Parathyroid adenoma (tissue), 2 donors: Measurements from ENCODE around the gene CRHR2.

ENCODE experiments used
- H2AFZ ChIP-seq: fragments of 300-600 bp; sonication (generic); one replicate; pipeline ENCODE4 v1.7.0; 2017; ENCODE audit warnings: antibody characterized with exemption, mild to moderate bottlenecking
- H3K27ac ChIP-seq: fragments of 300-600 bp; sonication (generic); one replicate; pipeline ENCODE4 v1.7.0; 2017
- H3K27me3 ChIP-seq: fragments of 300-600 bp; sonication (generic); one replicate; pipeline ENCODE4 v1.7.0; 2017; ENCODE audit warnings: low read length; ENCODE audit not compliant: control insufficient read depth, insufficient read depth
- H3K36me3 ChIP-seq: fragments of 300-600 bp; sonication (generic); one replicate; pipeline ENCODE4 v1.7.0; 2017; ENCODE audit warnings: low read length; ENCODE audit not compliant: control insufficient read depth, insufficient read depth
- H3K4me1 ChIP-seq: fragments of 300-600 bp; sonication (generic); one replicate; pipeline ENCODE4 v1.7.0; 2017; ENCODE audit warnings: control low read depth
- H3K4me2 ChIP-seq: fragments of 300-600 bp; sonication (generic); one replicate; pipeline ENCODE4 v1.7.0; 2017; ENCODE audit warnings: low read length
- H3K4me3 ChIP-seq: fragments of 300-600 bp; sonication (generic); one replicate; pipeline ENCODE4 v1.7.0; 2017; ENCODE audit warnings: low read depth, low read length
- H3K79me2 ChIP-seq: fragments of 300-600 bp; sonication (generic); one replicate; pipeline ENCODE4 v1.7.0; 2017; ENCODE audit warnings: control low read depth
- H3K9ac ChIP-seq: fragments of 300-600 bp; sonication (generic); one replicate; pipeline ENCODE4 v1.7.0; 2017; ENCODE audit warnings: mild to moderate bottlenecking
- H3K9me3 ChIP-seq: fragments of 300-600 bp; sonication (generic); one replicate; pipeline ENCODE4 v1.7.0; 2017; ENCODE audit warnings: low read length; ENCODE audit not compliant: control insufficient read depth
- CTCF ChIP-seq: fragments of 300-600 bp; sonication (generic); IDR thresholded peaks from one replicate; pipeline ENCODE4 v1.7.0; 2017; ENCODE audit warnings: antibody characterized with exemption, mild to moderate bottlenecking
- donor health status: primary hyperparathyroidism.

Gene CRHR2

DNA sequence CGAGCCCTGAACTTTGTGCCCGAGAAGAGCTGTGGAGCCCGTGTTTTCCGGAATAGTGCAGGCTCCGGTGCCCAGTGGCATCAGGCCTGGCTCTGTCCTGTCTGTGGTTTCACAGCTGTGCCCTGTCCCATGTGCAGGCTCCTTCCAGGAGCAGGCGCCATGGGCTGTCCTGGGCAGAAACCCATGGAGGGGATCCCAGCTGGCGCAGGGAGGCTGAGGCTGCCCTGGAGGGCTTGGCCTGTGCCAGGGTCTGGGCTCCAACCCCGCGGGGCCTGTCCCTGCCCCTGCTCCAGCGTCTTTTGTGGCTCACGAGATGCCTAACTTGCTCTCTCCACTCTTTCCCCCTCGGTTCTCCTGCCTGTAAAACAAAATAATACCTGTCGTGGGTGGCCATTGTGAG lies 23.3 kb upstream of the CRHR2 start:
- no peaks in the 10 kb centered on the region for H3K4me1 ChIP-seq
- no peaks in the 10 kb centered on the region for H3K36me3 ChIP-seq
- H3K4me2 ChIP-seq, result no peak overlapping the region
- no peaks in the 10 kb centered on the region for H3K79me2 ChIP-seq
- H2AFZ ChIP-seq, result no peak overlapping the region
- TF ChIP-seq CTCF, result no peak
- no peaks in the 10 kb centered on the region for H3K9me3 ChIP-seq
- no peak overlapping the region for H3K9ac ChIP-seq
- no peak overlapping the region for H3K27ac ChIP-seq
- no peaks in the 10 kb centered on the region for H3K27me3 ChIP-seq
- H3K4me3 ChIP-seq, result no peak overlapping the region

DNA sequence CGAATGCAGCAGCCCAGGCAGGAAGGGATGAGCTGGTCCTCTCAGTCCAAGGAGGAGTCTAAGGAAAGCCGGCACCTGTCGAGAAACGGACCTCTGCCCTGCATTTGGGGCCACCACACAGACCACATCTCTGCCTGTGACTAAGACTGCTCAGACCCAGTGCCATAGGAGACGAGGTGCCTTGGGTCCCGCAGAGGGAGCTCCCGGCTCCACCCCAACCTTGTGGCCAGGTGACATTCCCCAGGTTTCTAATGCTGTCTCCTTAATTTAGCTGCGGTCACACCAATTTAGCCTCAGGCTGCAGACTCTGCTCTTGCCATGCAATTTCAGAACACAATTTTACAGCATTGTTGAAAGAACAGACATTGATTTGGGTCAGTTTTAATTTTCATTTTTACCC lies 22.8 kb upstream of the CRHR2 start:
- TF ChIP-seq CTCF, result no peak
- Histone ChIP-seq H3K27me3 (no peaks in the 10 kb centered on the region), H3K4me3 (no peak overlapping the region), H3K9me3 (no peaks in the 10 kb centered on the region), H3K9ac (no peak overlapping the region), H3K27ac (no peak overlapping the region), H3K4me1 (no peaks in the 10 kb centered on the region), H3K79me2 (no peaks in the 10 kb centered on the region), H3K4me2 (no peak overlapping the region), H2AFZ (no peak overlapping the region), H3K36me3 (no peaks in the 10 kb centered on the region)

- H3K36me3 ChIP-seq, result no peaks in the 10 kb centered on the region
- H3K4me1 ChIP-seq, result no peaks in the 10 kb centered on the region
- no peak overlapping the region for H3K4me2 ChIP-seq
- no peaks in the 10 kb centered on the region for H3K9me3 ChIP-seq
- no peak overlapping the region for H3K9ac ChIP-seq
- no peak overlapping the region for H3K4me3 ChIP-seq
- peaks cover 3% of the 10 kb centered on the region for H3K27me3 ChIP-seq
- no peak overlapping the region for H2AFZ ChIP-seq
- H3K79me2 ChIP-seq, result no peaks in the 10 kb centered on the region
- no peak overlapping the region for H3K27ac ChIP-seq
- no peak for TF ChIP-seq CTCF
These were observed 21.5 kb upstream of the CRHR2 start for GRCh38 chr7:30703756-30704155.

DNA sequence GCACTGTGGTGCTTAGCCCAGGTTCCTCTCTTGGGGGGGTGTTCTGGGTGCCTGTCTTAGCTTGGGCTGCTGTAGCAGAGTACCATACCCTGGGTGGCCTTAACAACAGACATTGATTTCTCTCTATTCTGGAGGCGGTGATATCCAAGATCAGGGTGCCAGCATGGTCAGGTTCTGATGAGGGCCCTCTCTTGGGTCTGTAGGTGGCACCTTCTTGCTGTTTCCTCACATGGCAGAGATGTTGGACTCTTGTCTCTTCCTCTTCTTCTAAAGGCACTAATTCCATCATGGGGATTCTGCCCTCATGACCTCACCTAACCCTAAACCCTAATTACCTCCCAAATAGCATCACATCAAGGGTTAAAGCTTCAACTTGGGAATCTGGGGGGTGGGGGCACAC lies 19.9 kb upstream of the CRHR2 start:
- no peak overlapping the region for H3K27ac ChIP-seq
- H3K9me3 ChIP-seq, result no peaks in the 10 kb centered on the region
- TF ChIP-seq CTCF, result no peak

GRCh38 chr7:30700941-30701340 lies 18.7 kb upstream of the CRHR2 start:
- Histone ChIP-seq H3K36me3 (no peaks in the 10 kb centered on the region), H3K27me3 (peaks cover 3% of the 10 kb centered on the region)

More for the DNA sequence above, 19.9 kb upstream of the CRHR2 start:
- no peak overlapping the region for H2AFZ ChIP-seq
- peaks cover 3% of the 10 kb centered on the region for H3K27me3 ChIP-seq
- H3K36me3 ChIP-seq, result no peaks in the 10 kb centered on the region
- no peaks in the 10 kb centered on the region for H3K79me2 ChIP-seq
- no peak overlapping the region for H3K4me2 ChIP-seq
- H3K9ac ChIP-seq, result no peak overlapping the region
- no peak overlapping the region for H3K4me3 ChIP-seq
- no peaks in the 10 kb centered on the region for H3K4me1 ChIP-seq

More at GRCh38 chr7:30700941-30701340, 18.7 kb upstream of the CRHR2 start:
- Histone ChIP-seq H3K79me2 (no peaks in the 10 kb centered on the region), H2AFZ (no peak overlapping the region), H3K4me2 (no peak overlapping the region), H3K9ac (no peak overlapping the region), H3K9me3 (no peaks in the 10 kb centered on the region), H3K4me3 (no peak overlapping the region), H3K27ac (no peak overlapping the region), H3K4me1 (no peaks in the 10 kb centered on the region)
- TF ChIP-seq CTCF, result no peak
